ENCODE results near the gene ZFYVE16.
"Not testable (repeated sequence)": the region's sequence is repeated elsewhere in the genome, so short reads cannot be mapped to it uniquely, and the experiment has no call there.

The ZFYVE16 gene

DNA sequence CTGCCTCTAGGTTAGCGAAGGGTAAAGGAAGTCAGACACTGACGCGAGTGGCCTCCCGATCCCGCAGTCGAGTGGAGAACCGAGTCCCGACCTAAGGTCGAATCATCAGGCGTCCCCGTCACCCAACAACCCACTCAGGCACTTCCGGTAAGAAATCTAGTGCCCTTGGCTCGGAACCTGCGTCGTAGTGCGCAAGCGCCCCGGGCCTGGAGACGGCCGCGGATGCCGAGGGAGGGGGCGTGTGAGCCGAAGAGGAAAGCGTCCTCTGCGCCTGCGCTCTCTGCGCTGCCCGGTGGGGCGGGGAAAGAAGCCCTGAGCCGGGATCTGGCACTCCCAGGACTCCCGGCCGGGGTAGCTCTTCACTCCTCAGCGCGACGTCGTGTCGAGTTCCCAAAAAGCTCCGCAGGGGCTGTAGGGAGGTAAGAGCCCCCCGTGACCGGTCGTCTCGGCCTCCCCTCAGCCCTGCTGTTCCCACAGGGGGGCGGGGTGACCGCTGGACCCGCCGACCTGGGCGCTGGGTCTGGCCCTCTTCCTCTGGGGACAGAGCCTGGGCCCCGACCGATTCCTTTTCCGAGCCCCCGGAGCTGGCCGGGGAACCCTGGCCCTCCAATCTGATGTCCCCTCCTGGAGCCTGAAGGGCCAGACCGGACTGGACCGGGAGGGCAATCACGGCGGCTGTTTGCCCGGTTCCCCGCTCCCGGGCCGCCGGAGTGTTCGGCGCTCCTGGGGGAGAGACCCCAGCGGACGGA is at the start of gene ZFYVE16:
Gene ZFYVE16 (plus strand): TSS at position 330 of the 749 bp plus-strand sequence. CDS start 26,084 bp downstream, outside the sequence.
- DNase-seq, result peak; percentile 68

DNA sequence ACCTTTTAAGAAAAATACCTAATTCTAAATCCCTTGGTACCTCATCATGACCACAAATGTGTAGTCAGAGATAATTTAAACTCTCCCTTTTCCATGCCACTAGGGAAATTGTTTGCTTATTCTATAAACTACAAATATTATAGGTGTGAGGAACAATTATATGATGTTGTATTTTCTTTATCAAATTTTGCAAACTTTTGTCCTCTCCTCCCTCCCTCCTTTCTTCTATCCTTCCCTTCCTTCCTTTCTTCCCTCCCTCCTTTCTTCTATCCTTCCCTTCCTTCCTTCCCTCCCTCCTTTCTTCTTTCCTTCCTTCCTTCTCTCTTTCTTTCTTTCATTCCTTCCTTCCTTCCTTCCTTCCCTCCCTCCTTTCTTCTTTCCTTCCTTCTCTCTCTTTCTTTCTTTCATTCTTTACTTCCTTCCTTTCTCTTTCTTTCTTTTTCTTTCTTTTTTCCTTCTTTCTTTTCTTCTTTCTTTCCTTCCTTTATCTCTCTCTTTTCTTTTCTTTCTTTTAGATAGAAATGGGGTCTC is 46.9 kb upstream of the ZFYVE16 start:
- no peak for DNase-seq

DNA sequence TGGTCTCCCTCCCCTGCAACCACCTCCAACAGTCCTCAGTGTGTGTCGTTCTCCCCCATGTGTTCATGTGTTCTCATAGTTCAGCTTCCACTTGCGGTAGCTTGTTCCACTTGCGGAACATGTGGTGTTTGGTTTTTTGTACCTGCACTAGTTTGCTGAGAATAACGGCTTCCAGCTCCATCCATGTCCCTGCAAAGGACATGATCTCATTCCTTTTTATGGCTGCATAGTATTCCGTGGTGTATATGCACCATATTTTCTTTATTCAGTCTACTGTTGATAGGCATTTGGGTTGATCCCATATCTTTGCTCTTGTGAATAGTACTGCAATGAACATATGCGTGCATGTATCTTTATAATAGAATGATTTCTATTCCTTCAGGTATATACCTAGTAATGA is 43.0 kb upstream of the ZFYVE16 start:
- DNase-seq, result no peak

DNA sequence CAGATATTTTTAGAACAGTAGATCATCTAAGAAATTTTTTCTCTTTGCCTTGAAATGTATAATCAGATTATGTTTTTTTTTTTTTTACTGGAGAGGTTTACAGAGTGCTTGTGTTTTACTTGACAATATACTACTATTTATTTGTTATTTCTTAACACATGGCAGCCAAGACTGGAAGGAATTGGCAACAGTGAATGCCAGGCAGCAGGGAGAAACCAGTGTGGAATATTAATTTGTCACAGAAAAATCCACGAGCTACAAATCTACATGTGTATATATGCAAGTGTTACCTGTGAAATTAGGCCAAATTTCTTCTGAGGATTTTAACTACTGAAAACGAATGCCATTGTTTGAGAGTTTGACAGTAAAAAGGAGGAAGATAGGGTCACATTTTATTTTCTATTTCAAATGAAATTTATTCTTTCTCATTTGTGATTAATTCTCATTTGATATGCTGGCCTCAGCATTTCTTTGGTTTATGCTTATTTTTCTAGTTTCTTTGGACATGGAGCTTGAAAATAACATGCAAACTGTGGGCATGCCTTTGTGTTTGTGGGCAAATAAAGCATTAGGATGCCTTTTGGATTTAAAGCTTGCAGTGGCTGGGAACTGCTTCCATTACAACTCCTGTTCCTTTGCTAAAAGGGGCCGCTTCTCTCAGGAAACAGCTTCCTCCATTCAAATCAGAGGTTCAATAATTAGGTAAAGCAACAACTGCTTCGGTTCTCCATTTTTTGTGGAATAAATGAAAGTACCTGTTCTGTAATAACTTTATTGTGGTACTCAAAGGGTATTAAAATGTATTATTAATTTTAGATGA is 39.0 kb upstream of the ZFYVE16 start:
- no peak for DNase-seq

DNA sequence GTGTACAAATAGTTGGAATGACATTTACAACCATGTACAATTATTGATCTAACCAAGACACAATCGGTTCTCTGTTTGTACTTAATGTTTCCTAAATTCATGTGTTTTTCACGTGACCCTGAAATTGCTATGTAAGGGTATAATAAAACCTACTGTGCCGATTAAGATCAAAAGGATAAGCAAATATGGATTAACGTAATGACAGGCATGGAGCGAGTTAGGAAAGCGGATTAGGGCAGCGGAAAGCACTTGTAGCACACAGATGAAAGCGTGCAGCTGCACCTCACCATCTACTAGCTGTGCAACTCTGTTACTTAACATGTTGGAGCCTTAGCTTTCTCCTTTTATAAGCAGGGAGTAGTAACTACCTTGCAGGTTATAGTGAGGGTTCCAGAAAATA is 38.3 kb upstream of the ZFYVE16 start:
- no peak for DNase-seq

DNA sequence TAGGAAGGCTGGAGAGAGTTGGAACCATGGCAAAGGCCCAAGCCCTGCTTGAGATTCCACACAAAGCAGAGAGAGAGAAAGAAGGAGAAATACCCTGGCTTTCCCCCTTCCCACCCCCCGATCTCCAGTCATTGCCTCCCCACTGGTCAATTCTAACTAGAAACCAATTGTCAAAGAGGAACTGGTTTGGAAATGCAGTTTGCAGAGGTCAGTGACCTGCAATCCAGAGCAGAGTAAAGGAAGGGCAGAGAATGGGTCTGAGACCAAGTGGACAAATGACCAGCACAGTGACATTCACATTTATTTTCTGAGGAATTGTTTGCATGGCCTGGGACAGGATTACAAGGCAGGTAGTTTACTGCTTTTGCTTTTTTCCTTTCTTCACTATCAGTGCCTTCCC is 37.5 kb upstream of the ZFYVE16 start:
- no peak for DNase-seq

DNA sequence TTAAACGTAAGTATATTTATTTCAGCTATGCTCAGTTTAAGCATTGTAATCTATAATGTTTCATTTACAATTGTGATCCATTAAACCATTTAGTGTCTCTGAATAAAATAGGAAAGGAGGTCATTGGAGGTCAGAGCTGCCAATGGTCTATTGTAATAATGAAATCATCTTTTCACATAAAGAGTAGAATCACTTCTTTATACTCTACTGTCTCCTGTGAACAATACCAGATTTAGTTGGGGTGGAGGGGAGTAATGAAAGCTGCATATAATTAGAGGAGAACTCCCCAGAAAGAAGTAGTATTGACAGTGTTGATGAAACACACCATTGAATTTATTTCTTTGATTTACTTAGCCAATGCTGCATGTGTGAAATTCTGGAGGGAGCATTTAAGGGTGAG is 35.1 kb upstream of the ZFYVE16 start:
- no peak for DNase-seq

DNA sequence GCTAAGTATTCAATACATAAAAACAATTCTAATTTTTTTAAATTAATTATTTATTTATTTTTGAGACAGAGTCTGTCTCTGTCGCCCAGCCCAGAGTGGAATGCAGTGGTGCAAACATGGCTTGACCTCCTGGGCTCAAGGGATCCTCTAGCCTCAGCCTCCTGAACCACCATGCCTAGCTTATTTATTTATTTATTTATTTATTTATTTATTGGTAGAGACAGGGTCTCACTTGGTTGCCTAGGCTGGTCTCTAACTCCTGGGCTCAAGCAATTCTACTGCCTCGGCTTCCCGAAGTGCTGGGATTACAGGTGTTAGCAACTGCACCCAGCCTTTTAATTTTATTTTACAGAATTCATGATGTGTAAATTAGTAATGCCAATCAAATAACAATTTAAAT is 33.7 kb upstream of the ZFYVE16 start:
- no peak for DNase-seq

DNA sequence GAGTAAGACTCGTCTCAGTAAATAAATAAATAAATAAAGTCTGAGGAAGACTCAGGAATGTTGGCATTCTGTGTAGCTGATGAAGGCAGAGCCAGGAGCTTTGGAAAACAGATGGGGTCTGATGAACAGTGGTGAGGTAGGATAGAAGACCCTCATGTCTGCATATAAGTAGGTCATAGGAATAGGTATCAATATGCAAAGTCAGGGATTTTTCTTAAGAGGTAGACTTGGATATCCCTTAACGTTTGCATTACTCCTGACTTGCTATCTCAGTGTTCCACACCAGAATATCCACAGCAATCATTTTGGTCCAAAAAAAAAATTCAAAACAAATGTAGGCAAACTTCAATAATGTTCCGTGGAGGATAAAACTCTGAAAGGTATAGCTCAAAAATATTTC is 31.3 kb upstream of the ZFYVE16 start:
- DNase-seq, result no peak

DNA sequence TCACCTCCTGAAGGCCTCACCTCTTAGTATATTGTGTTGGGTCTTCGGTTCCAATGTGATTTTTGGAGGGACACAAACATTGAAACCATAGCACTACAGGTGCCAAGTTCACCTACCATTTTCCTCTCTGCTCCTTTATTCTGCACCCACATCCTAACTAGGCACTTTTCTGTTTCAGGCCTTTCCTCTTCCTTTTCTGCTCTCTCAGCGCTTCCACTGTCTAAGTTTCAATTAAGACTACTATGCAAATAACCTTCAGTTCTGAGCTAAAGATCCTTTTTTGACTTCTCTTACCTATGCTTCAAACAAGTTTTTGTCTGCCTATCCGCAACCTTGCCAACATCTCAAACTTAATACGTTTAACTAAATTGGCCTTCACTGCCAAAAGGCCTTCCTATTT is 25.4 kb upstream of the ZFYVE16 start:
- DNase-seq, result no peak

DNA sequence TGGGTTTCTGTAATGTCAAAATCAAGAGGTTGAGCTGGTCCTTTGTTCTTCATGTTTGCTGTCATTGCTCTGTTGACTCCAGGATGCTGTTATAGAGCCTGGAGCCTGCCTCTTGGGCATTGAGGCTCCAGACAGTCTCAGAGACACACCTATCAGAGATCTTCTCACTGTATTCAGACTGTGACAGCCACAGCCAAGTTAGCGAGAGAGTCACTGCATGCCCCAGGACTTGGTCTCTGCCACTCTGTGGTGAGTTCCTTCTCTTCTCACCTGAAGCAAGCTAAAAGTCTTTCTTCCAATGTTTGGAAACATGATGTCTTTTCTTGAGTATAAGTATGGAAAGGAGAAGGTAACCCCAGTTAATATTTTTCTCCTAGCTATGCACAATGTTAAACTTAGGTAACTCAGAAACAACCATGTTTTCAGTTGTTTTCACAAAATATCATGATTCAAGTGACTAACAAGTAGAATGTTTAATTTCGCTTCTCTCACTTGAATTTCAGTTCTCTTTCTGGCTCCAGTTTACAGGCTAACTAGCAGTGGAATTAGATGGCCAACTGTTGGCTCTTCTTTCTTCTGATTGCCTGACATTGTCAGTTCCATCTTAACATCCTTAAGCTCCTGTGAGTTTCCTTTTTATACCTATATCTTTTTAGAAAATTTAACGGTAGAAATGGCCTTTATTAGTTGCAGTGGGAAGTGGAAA is 20.6 kb upstream of the ZFYVE16 start:
- no peak for DNase-seq

DNA sequence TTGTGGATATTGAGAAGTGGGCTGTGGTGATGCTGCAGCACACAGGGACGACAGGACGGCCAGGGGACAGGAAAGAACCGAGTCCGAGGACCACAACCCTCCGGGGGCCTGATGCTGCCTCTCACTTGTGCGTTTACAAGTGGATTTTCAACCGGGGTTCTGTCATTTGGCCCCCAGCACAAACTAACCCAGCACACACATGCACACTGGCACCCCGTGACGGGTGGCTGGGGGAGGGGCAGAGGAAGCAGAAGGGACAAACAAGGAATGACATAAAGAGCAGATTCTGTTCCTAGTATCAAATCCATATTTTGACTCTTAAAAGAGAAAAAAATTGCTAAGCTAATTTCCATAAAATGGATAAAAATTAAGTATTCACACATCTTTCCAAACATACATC is 18.3 kb upstream of the ZFYVE16 start:
- DNase-seq, result no peak

DNA sequence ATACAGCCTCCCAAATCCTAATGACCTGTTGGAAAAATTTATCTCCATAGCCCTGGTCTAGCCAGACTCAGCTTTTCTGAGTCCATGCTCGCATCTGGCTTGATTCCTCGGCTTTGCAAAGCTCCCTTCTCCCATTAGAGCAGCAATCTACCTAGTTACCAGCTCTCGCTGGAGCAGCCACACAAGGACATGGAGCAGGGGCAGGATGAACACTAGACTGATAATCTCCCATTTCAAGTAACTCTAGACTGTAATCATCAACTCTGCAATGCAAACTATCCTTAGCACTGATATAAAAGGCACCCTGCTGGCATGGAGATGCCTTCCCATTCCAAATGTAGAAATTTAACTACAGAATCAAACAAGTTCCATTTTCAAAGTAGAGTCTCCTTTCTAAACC is 17.5 kb upstream of the ZFYVE16 start:
- DNase-seq, result not testable (repeated sequence)

DNA sequence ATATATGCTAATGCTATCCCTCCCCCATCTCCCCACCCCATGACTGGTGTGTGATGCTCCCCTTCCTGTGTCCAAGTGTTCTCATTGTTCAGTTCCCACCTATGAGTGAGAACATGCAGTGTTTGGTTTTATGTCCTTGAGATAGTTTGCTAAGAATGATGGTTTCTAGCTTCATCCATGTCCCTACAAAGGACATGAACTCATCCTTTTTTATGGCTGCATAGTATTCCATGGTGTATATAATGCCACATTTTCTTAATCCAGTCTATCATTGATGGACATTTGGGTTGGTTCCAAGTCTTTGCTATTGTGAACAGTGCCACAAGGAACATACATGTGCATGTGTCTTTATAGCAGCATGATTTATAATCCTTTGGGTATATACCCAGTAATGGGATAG is 16.6 kb upstream of the ZFYVE16 start:
- DNase-seq, result not testable (repeated sequence)

DNA sequence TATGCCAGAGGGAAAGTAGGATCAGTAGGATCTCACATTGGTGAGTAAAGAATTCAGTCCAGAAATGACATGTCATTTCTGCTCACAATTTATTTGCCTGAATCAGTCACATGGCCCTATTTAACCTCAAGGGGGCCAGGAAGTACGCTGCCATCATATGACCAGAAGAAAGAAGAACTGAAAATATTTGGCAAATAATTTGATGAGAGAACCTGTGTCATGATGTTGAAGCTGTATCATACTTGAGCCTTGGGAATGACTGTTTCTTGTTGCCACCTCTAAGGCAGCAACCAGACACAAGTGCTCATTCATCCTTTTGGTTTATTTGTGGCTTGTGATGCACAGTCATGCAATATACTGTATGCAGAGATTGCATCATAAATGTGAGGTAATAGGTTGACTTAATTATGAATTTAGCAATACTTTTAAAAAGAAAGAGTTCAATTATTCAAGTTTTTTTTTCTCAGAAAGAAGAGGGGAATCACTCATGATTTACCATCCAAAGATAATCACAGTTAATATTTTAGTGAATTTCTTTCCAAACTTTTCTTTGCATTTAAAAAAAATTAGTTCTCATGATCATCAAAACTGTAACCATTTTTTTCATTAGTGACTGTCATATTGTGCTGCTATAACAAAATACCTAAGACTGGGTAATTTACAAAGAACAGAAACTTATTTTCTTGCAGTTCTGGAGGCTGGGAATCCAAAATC is 8.2 kb upstream of the ZFYVE16 start:
- no peak for DNase-seq

DNA sequence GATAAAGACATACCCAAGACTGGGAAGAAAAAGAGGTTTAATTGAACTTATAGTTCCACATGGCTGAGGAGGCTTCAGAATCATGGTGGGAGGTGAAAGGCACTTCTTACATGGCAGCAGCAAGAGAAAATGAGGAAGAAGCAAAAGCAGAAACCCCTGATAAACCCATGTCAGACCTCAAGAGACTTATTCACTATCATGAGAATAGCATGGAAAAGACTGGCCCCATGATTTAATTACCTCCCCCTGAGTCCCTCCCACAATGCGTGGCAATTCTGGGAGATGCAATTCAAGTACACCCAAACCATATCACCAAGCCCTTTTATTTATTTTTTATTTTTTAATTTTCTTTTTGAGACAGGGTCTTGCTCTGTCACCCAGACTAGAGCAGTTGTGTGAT is 7.5 kb upstream of the ZFYVE16 start:
- not testable (repeated sequence) for DNase-seq

DNA sequence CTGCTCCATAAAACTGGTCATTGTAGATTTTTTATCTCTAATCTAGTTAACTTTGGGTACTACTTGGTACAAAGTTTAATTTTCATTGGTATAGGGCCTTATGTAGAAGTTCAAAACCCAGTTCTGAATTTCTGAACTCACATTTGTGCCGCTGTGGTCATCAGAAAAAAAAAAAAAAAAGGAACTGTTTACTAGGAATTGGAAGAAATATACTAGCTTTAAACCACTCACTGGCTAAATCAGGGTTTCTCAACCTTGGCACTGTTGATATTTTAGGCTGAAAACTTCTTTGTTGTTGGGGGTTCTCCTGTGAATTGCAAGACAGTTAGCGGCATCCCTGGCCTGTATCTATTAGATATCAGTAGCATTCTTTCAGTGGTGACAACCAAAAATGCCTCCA is 4.1 kb upstream of the ZFYVE16 start:
- DNase-seq, result no peak

DNA sequence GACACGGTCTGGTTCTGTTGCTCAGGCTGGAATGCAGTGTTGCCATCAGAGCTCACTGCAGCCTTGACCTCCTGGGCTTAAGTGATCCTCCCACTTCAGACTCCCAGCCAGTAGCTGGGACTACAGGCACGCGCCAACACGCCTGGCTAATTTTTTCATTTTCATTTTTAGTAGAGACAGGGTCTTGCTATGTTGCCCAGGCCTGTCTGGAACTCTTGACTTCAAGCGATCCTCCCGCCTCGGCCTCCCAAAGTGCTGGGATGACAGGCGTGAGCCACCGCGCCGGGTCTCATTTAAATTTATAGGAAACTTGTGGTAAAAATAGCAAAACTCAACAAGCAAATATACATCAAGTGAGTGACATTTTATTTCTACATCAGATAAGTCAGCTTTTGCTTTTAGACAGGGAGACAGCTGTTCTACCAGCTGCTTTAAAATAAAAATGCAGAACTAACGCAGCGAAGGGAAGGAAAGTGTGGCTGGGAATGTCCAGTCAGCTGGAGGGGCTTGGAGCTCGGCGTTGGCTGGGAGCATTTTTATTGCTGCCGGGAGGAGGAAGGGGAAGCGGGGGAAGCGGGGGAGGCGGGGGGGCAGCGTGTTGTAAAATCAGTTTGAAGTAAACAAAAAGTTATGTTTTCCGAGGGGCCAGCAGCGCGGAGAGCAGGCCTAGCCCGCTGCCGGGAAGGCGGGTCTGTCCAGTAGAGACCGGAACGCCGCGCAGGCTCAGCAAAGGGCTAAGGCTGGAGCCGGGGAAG is 707 bp upstream of the ZFYVE16 start:
- no peak for DNase-seq

DNA sequence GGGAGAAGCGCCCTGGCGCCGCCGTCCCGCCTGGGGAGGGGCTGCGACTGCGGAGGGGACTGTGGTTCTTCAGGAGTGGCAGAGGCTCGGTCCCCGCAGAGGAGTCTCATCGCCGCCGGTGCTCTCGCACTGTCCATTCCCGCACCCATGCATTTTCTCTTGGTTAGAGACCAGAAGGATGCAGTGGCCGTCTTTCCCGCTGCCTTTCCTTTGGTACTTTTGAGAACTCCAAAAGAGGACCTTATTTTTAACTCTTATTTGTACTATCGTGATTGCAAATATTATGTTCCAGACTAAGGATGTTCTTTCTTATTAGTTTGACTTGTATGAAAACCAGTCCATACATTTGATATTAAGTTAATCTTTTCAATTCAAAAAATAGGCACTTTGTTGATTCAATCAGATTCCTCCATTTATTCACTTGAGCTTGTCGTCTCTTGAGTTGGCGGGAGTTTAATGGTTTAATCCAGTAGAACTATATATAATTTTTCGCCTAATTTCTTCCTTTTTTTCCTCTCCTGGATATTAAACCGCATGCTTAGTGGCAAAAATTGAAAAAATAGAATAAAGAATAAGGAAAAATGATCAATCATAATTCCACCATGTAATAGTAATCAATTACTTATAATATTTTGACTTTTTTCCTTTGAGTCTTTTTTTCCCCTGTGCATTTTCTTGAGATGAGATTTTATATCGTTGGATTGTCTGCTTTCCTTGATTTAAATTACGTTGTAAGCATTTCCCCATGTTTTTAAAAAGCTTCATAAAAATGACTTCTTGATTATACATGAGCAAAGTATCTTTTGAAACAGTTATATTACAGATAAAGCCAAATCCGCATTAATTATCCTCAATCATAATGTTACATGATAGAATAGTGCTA is 861 bp downstream of the ZFYVE16 start:
- DNase-seq, result peak; percentile 15

DNA sequence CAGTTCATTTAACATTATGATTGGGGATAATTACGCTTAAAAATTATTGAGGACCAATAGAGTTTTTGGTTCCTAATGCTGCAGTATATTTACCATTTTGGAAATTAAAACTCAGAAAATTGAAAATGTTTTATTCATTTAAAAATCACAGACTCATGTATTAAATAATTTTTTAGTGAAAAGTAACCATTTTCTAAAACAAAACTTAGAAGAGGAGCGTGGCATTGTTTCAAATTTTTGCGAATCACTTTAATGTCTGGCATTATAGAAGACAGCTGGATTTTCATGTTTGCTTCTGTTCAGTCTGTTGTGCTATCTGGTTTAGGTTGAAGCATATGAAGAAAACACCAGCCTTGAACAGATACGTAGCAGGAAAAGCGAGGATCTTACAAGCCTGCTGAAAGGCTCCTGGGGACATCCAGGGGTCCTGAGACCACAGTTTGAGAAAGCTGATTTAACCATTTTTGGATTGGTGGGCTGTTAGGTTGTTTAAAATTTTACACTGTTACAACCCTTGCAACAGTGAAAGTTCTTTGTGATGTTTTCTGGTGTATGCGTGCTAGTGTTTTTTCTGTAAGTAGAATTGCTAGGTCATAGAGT is 1.6 kb downstream of the ZFYVE16 start:
- DNase-seq, result no peak
